HuH-7.5 (cell line): ENCODE measurements around the gene ALDH18A1.
"Not testable (repeated sequence)": the region's sequence is repeated elsewhere in the genome, so short reads cannot be mapped to it uniquely, and the experiment has no call there.

Experiments used
- DNase-seq: peaks from one replicate; pipeline ENCODE4 v3.0.0; 2011; ENCODE audit warnings: low spot score

ALDH18A1 gene

GRCh38 chr10:95650232-95650631, 6.3 kb downstream of the ALDH18A1 start:
- DNase-seq: no peak

GRCh38 chr10:95648138-95648537, 8.4 kb downstream of the ALDH18A1 start:
- no peak for DNase-seq

- DNase-seq: no peak
Measured at GRCh38 chr10:95646160-95646559, 10.4 kb downstream of the ALDH18A1 start.

GRCh38 chr10:95644901-95645300, 11.6 kb downstream of the ALDH18A1 start:
- no peak for DNase-seq

GRCh38 chr10:95640891-95641315, 15.6 kb downstream of the ALDH18A1 start:
- DNase-seq: peak; percentile 52

GRCh38 chr10:95637911-95638310, 18.6 kb downstream of the ALDH18A1 start:
- no peak for DNase-seq

GRCh38 chr10:95637140-95637539, 19.4 kb downstream of the ALDH18A1 start:
- DNase-seq: no peak

- peak; percentile 35 for DNase-seq
Measured at GRCh38 chr10:95635319-95635733, 21.2 kb downstream of the ALDH18A1 start.

GRCh38 chr10:95628786-95629185, 27.7 kb downstream of the ALDH18A1 start:
- DNase-seq: no peak

- DNase-seq: no peak
Measured at GRCh38 chr10:95626500-95626899, 30.0 kb downstream of the ALDH18A1 start.

GRCh38 chr10:95620415-95620814, 36.1 kb downstream of the ALDH18A1 start:
- DNase-seq: not testable (repeated sequence)

GRCh38 chr10:95618101-95618500, 38.4 kb downstream of the ALDH18A1 start:
- DNase-seq: no peak

- no peak for DNase-seq
Measured at GRCh38 chr10:95616446-95616845, 40.1 kb downstream of the ALDH18A1 start.

- no peak for DNase-seq
Measured at GRCh38 chr10:95613330-95613729, 43.2 kb downstream of the ALDH18A1 start.

GRCh38 chr10:95610727-95611126, 45.8 kb downstream of the ALDH18A1 start:
- DNase-seq: no peak

GRCh38 chr10:95606922-95607321, 49.6 kb downstream of the ALDH18A1 start:
- DNase-seq: no peak

GRCh38 chr10:95605163-95605562, 51.3 kb downstream of the ALDH18A1 start:
- DNase-seq: no peak

- DNase-seq: no peak
Measured at GRCh38 chr10:95604630-95605029, 51.9 kb downstream of the ALDH18A1 start.

- no peak for DNase-seq
Measured at GRCh38 chr10:95602382-95602781, 54.1 kb downstream of the ALDH18A1 start.

- DNase-seq: peak; percentile 57
Measured at GRCh38 chr10:95601116-95601719, 55.3 kb downstream of the ALDH18A1 start.

GRCh38 chr10:95600158-95600557, 56.4 kb downstream of the ALDH18A1 start:
- DNase-seq: no peak

- no peak for DNase-seq
Measured at GRCh38 chr10:95597788-95598187, 58.7 kb downstream of the ALDH18A1 start.

GRCh38 chr10:95588025-95588424, 68.5 kb downstream of the ALDH18A1 start:
- DNase-seq: no peak

- no peak for DNase-seq
Measured at GRCh38 chr10:95579835-95580535, 76.5 kb downstream of the ALDH18A1 start.
